SH-SY5Y (cell line): ENCODE measurements around the gene ACOT8.

Source experiments
- GATA2 ChIP-seq: IDR thresholded peaks from 2 replicates; pipeline ENCODE4 v1.6.1; 2011; ENCODE audit warnings: mild to moderate bottlenecking, low read depth, low read length
- GATA3 ChIP-seq: IDR thresholded peaks from 2 replicates; pipeline ENCODE4 v1.6.1; 2011; ENCODE audit warnings: low read depth, mild to moderate bottlenecking, low read length, moderate library complexity

DNA sequence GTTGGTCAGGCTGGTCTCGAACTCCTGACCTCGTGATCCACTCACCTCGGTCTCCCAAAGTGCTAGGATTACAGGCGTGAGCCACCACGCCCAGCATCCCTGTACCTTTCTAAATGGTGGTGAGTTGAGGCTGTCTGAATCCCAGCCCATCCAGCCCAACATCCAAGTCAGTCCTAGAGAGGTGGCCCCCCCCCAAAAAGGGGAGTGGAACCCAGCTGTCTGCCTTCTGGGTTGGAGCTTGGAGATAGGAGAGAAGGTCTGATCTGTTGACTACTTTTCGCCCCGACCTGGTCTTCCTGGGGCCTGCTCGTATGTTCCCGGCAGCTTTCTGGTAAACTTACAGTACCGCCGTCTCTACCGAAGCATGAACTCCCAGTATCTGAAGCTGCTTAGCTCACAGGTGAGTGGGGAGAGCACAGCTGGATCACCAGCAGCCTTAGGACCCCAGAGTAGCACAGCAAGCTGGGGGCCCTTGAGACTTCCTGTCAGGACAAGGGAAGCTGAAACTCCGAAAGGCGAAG, 39.5 kb upstream of the ACOT8 start:
- TF ChIP-seq GATA2 (no peak), GATA3 (no peak)
